CD4-positive, alpha-beta T cell treated with Interleukin-4 for 4 hours (primary cell): ENCODE measurements around the gene ELP4.
A peak's percentile ranks its signal among the peaks of the same experiment; 100 is the strongest.

Experiments
- DNase-seq: peaks from one replicate; pipeline ENCODE4 v3.0.0-alpha.2; 2020

The ELP4 gene

GRCh38 chr11:31802609-31802989 lies 293.0 kb downstream of the ELP4 start:
- no peak for DNase-seq

- DNase-seq = no peak
Measured at GRCh38 chr11:31802990-31803812, 293.6 kb downstream of the ELP4 start.

GRCh38 chr11:31803813-31804311 lies 294.3 kb downstream of the ELP4 start:
- no peak for DNase-seq

- DNase-seq = no peak
Measured at GRCh38 chr11:31804312-31805036, 294.9 kb downstream of the ELP4 start.

GRCh38 chr11:31805037-31805628 lies 295.6 kb downstream of the ELP4 start:
- DNase-seq = no peak

- DNase-seq = no peak
Measured at GRCh38 chr11:31805629-31806185, 296.1 kb downstream of the ELP4 start.

GRCh38 chr11:31806186-31806927 lies 296.8 kb downstream of the ELP4 start:
- DNase-seq = no peak

- no peak for DNase-seq
Measured at GRCh38 chr11:31806928-31807798, 297.6 kb downstream of the ELP4 start.

- no peak for DNase-seq
Measured at GRCh38 chr11:31807799-31808667, 298.5 kb downstream of the ELP4 start.

- DNase-seq = no peak
Measured at GRCh38 chr11:31808721-31809540, 299.4 kb downstream of the ELP4 start.

GRCh38 chr11:31809541-31809856 lies 299.9 kb downstream of the ELP4 start:
- no peak for DNase-seq

- DNase-seq = no peak
Measured at GRCh38 chr11:31809857-31810778, 300.6 kb downstream of the ELP4 start.

- DNase-seq = peak; percentile 14
Measured at GRCh38 chr11:31810779-31811647, 301.4 kb downstream of the ELP4 start, which contains the start of gene PAX6. PAX6 (minus strand) TSS chr11:31811322; CDS start chr11:31806411, 4,911 bp downstream.

- DNase-seq = no peak
Measured at GRCh38 chr11:31812383-31813381, 303.1 kb downstream of the ELP4 start.

- no peak for DNase-seq
Measured at GRCh38 chr11:31813391-31814175, 304.0 kb downstream of the ELP4 start.
